Keratinocyte (primary cell): Measurements from ENCODE around the gene PAPPA.

Experiments
- EZH2 ChIP-seq: IDR thresholded peaks from one replicate; pipeline ENCODE4 v1.6.1; 2012; ENCODE audit warnings: inconsistent platforms, mild to moderate bottlenecking, low read length, moderate library complexity
- TF ChIP-seq, protein P1 (sequence below), 3 experiments: IDR thresholded peaks in 1 of 3; conservative IDR thresholded peaks in 1 of 3; optimal IDR thresholded peaks in 1 of 3; 2 replicates in 2 of 3; 3 replicates in 1 of 3; pipeline versions ENCODE3 to v1.5.1; 2011; ENCODE audit warnings: low read length in 3 of 3, mild to moderate bottlenecking in 3 of 3, moderate library complexity in 2 of 3, control low read depth in 1 of 3, inconsistent platforms in 1 of 3; ENCODE audit not compliant: insufficient read depth in 2 of 3; ENCODE audit errors: extremely low read depth in 1 of 3

DNA sequence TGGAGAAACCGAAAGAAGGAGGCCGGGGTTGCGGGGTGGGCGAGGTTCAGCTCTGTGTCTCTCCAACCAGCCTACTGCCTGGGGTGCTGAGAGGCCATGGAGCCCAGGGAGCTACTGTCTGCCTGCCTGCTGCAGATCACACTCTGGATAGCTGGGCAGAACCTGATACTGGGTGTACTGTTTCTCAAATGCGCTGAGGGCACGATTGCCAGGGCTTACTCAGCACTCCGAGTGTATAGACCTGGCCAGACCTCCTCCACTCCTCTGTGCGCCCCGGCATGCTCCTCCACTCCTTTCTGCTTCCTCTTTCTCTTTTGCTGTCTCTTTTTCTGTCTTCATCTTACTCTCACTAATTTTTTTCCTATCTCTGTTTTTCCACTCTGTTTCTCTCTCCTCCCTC, 215.1 kb downstream of the PAPPA start:
- TF ChIP-seq, protein P1, sequence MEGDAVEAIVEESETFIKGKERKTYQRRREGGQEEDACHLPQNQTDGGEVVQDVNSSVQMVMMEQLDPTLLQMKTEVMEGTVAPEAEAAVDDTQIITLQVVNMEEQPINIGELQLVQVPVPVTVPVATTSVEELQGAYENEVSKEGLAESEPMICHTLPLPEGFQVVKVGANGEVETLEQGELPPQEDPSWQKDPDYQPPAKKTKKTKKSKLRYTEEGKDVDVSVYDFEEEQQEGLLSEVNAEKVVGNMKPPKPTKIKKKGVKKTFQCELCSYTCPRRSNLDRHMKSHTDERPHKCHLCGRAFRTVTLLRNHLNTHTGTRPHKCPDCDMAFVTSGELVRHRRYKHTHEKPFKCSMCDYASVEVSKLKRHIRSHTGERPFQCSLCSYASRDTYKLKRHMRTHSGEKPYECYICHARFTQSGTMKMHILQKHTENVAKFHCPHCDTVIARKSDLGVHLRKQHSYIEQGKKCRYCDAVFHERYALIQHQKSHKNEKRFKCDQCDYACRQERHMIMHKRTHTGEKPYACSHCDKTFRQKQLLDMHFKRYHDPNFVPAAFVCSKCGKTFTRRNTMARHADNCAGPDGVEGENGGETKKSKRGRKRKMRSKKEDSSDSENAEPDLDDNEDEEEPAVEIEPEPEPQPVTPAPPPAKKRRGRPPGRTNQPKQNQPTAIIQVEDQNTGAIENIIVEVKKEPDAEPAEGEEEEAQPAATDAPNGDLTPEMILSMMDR (optimal IDR thresholded peaks at IDR 0.05 in 1 of 3, IDR thresholded peaks at IDR 0.05 in 1 of 3, conservative IDR thresholded peaks at IDR 0.05 in 1 of 3; ENCODE audit: extremely low read depth in 1 of 3, insufficient read depth in 2 of 3, low read length in 3 of 3), result no peak
- TF ChIP-seq EZH2, result no peak
